Lung (tissue), 12 donors: ENCODE measurements around the gene ITK. TPM values are rescaled to one million over a fixed set of nuclear protein-coding genes. Genes with fewer than 3 reads are reported as not detected.

Experiments used
- ATAC-seq: fragments of 200-7000 bp; cut with Tn5 transposase; one replicate; pipeline ENCODE4 v1.9.1; 2020; ENCODE audit warnings: moderate number of reproducible peaks; ENCODE audit not compliant: insufficient read depth, low FRiP score
- DNase-seq, 3 donors: peaks; one replicate each; pipeline ENCODE4 v3.0.0-alpha.2; 2013 to 2017
- H3K27ac ChIP-seq, 2 donors: one replicate each; pipeline ENCODE4 v1.5.1; 2013; ENCODE audit warnings: mild to moderate bottlenecking in 2 of 2, moderate library complexity in 2 of 2, control low read depth in 1 of 2, inconsistent platforms in 1 of 2, low read depth in 1 of 2, low read length in 1 of 2
- H3K27me3 ChIP-seq, 3 donors: one replicate each; pipeline ENCODE4 v1.5.1; 2013; ENCODE audit warnings: low read length in 2 of 3; ENCODE audit not compliant: control insufficient read depth in 3 of 3, insufficient read depth in 3 of 3
- H3K36me3 ChIP-seq, 4 donors: one replicate each; pipeline ENCODE4 v1.5.1; 2013; ENCODE audit warnings: low read length in 4 of 4, mild to moderate bottlenecking in 1 of 4, moderate library complexity in 1 of 4; ENCODE audit not compliant: control insufficient read depth in 4 of 4, insufficient read depth in 4 of 4
- H3K4me1 ChIP-seq, 5 donors: one replicate each; pipeline ENCODE4 v1.5.1; 2013; ENCODE audit warnings: low read length in 5 of 5, mild to moderate bottlenecking in 2 of 5, moderate library complexity in 1 of 5; ENCODE audit not compliant: control insufficient read depth in 5 of 5, insufficient read depth in 5 of 5
- H3K4me3 ChIP-seq: one replicate; pipeline ENCODE4 v1.5.1; 2013; ENCODE audit warnings: mild to moderate bottlenecking, control low read depth, moderate library complexity
- H3K9ac ChIP-seq, 2 donors: one replicate each; pipeline ENCODE4 v1.5.1; 2013; ENCODE audit warnings: low read length in 2 of 2, control low read depth in 1 of 2; ENCODE audit not compliant: insufficient read depth in 1 of 2
- H3K9me3 ChIP-seq, 4 donors: one replicate each; pipeline ENCODE4 v1.5.1; 2013; ENCODE audit warnings: low read length in 3 of 4, mild to moderate bottlenecking in 1 of 4, moderate library complexity in 1 of 4; ENCODE audit not compliant: control insufficient read depth in 4 of 4, insufficient read depth in 3 of 4
- CTCF ChIP-seq: IDR thresholded peaks from 2 replicates; pipeline ENCODE4 v1.5.1; 2012; ENCODE audit warnings: mild to moderate bottlenecking; ENCODE audit errors: control extremely low read depth, extremely low read depth
- WGBS, 2 donors: extraction: QIAGEN DNeasy Blood & Tissue Kit; methylation state at CpG; one replicate each; pipeline ENCODE4 v1.1.7; 2013; 5-methylcytosine and 5-hydroxymethylcytosine counted together
- polyA plus RNA-seq, 2 donors: library from polyadenylated mRNA; stranded (reverse); fragments of 200-250 nt; gene quantifications; one replicate each; pipeline ENCODE4 v1.2.1, GENCODE V29; 2013
- total RNA-seq, 2 donors: library from RNA; depleted of rRNA in 1 of 2; stranded (reverse); fragments of >200 nt in 1 of 2; gene quantifications; one replicate each; pipeline ENCODE4 v1.2.1, GENCODE V29; 2014 to 2021
- donor health status: control.
- donor health status: control.
- donor health status: Bipolar disorder and iron deficiency.
- donor health status: healthy.
- donor health status: DM: yes; HTN: yes; CAD: no.

The ITK gene
- total and polyA plus RNA-seq, 4 donors: 0.91 to 3.4 (median 2.8) TPM

GRCh38 chr5:157271740-157272271 is 91.2 kb downstream of the ITK start:
- no peak overlapping the region for H3K4me3 ChIP-seq
- 24 to 64% methylated on average over 12 of the region's 12 CpGs for WGBS, 2 donors
- H3K4me1 ChIP-seq: peaks cover 0 to 11% (median 8%) of the 10 kb centered on the region in 5 donors
- TF ChIP-seq CTCF: no peak
- DNase-seq: no peak
- no peak overlapping the region for H3K9ac ChIP-seq
- no peaks in the 10 kb centered on the region for H3K9me3 ChIP-seq
- peak overlapping the region in 1 of 2 donors; percentile 60 for H3K27ac ChIP-seq
- no peak for ATAC-seq
- H3K27me3 ChIP-seq: peaks cover 0 to 3% (median 3%) of the 10 kb centered on the region in 3 donors
- no peaks in the 10 kb centered on the region for H3K36me3 ChIP-seq

- DNase-seq (no peak), ATAC-seq (peak; percentile 49)
- H3K27ac ChIP-seq: no peak overlapping the region
- 6 to 63% methylated on average over 1 of the region's 1 CpG for WGBS, 2 donors
- peaks cover 0 to 12% (median under 1%) of the 10 kb centered on the region in 5 donors for H3K4me1 ChIP-seq
- no peaks in the 10 kb centered on the region for H3K9me3 ChIP-seq
- H3K36me3 ChIP-seq: no peaks in the 10 kb centered on the region
- peaks cover 0 to 3% (median 0%) of the 10 kb centered on the region in 3 donors for H3K27me3 ChIP-seq
- no peak overlapping the region for H3K4me3 ChIP-seq
- no peak for TF ChIP-seq CTCF
- no peak overlapping the region for H3K9ac ChIP-seq
Measured at GRCh38 chr5:157273131-157273556, 92.5 kb downstream of the ITK start.

DNA sequence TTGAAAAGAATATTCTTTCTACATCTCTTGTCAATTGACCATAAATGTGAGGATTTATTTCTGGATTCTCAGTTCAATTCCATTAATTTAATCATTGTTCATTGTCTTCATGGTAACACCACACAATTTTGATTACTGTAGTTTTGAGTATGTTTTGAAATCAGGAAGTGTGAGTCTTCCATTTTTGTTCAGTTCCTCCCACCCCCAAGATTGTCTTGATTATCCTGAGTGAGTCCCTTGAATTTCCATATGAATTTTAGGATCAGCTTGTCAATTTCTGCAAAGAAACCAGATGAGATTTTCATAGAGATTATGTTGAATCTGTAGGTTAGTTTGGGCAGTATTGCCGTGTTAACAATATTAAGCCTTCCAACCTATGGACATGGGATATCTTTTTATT is 94.8 kb downstream of the ITK start:
- Histone ChIP-seq H3K9me3 (no peaks in the 10 kb centered on the region), H3K36me3 (no peaks in the 10 kb centered on the region), H3K4me1 (peaks cover 0 to 15% (median 5%) of the 10 kb centered on the region in 5 donors), H3K9ac (no peak overlapping the region), H3K27me3 (no peaks in the 10 kb centered on the region), H3K4me3 (no peak overlapping the region), H3K27ac (no peak overlapping the region)
- no peak for ATAC-seq
- 97 to 100% methylated on average over 1 of the region's 1 CpG for whole genome bisulfite sequencing, 2 donors
- no peak for TF ChIP-seq CTCF
- DNase-seq: no peak
